Gastrocnemius medialis (tissue), 4 donors: ENCODE data around the gene MTAP. TPM values are rescaled to one million over a fixed set of nuclear protein-coding genes. Genes with fewer than 3 reads are reported as not detected.

Experiments used
- ATAC-seq, 2 donors: fragments of 150-250 bp; one replicate each; pipeline ENCODE4 v1.9.1; 2016
- DNase-seq, 2 donors: peaks; one replicate each; pipeline ENCODE4 v3.0.0-alpha.2; 2019
- H3K27ac ChIP-seq, 4 donors: fragments of 200-600 bp; sonication (generic); 1 replicate in 1 of 4; 2 replicates in 3 of 4; pipeline ENCODE4 v1.5.1; 2016 to 2018; ENCODE audit warnings: mild to moderate bottlenecking in 2 of 4, moderate library complexity in 1 of 4
- H3K27me3 ChIP-seq, 3 donors: fragments of 200-600 bp; sonication (generic) in 2 of 3; 1 replicate in 1 of 3; 2 replicates in 2 of 3; pipeline versions ENCODE4 v1.5.1 to v1.6.0; 2016 to 2019; ENCODE audit warnings: mild to moderate bottlenecking in 1 of 3, moderate library complexity in 1 of 3
- H3K36me3 ChIP-seq, 2 donors: fragments of 200-600 bp; sonication (generic) in 1 of 2; one replicate each; pipeline ENCODE4 v1.5.1; 2017 to 2018
- H3K4me1 ChIP-seq, 2 donors: fragments of 200-600 bp; sonication (generic) in 1 of 2; one replicate each; pipeline ENCODE4 v1.5.1; 2016 to 2017; ENCODE audit warnings: mild to moderate bottlenecking in 2 of 2
- H3K4me3 ChIP-seq, 4 donors: fragments of 200-600 bp; sonication (generic) in 3 of 4; 1 replicate in 1 of 4; 2 replicates in 3 of 4; pipeline ENCODE4 v1.5.1; 2016 to 2019; ENCODE audit warnings: mild to moderate bottlenecking in 2 of 4
- H3K9me3 ChIP-seq, 3 donors: fragments of 200-600 bp; sonication (generic) in 2 of 3; 1 replicate in 1 of 3; 2 replicates in 2 of 3; pipeline ENCODE4 v1.5.1; 2016 to 2019
- CTCF ChIP-seq, 5 experiments: fragments of 450-650 bp in 3 of 5; fragments of 200-600 bp in 2 of 5; sonication (generic) in 2 of 5; IDR thresholded peaks in 4 of 5; conservative IDR thresholded peaks in 1 of 5; 1 replicate in 4 of 5; 2 replicates in 1 of 5; pipeline ENCODE4 v1.5.1; 2016 to 2019; ENCODE audit warnings: antibody characterized with exemption in 5 of 5, mild to moderate bottlenecking in 3 of 5, moderate library complexity in 3 of 5
- POLR2A ChIP-seq, 2 donors: fragments of 450-650 bp; IDR thresholded peaks; one replicate each; pipeline ENCODE4 v1.6.1; 2017; ENCODE audit warnings: antibody characterized with exemption in 2 of 2, mild to moderate bottlenecking in 2 of 2, moderate library complexity in 2 of 2
- in situ Hi-C, 4 donors: fragments of 200-750 bp; cut with MboI; loops; one replicate each; pipeline versions ENCODE4 v1.15.0 to v1.8.0; 2017; ENCODE audit warnings: low sequenced_read_pairs in 4 of 4
- intact Hi-C: fragments of 100-400 bp; cut with DNase I; formaldehyde crosslinking; loops from one replicate; pipeline ENCODE4 v1.15.1; 2023; ENCODE audit warnings: low total_unique reads
- total RNA-seq, 4 donors: library from RNA; depleted of rRNA; stranded (reverse); fragments of >200 nt; gene quantifications; one replicate each; pipeline versions ENCODE4 v1.1.0 to v1.2.3, GENCODE V29; 2016

Gene MTAP
- total RNA-seq, 4 donors from 2014 or later: 6.2 to 11.0 (median 9.4) TPM

- peak; percentile 25 to 64 for DNase-seq
- no peak overlapping the region for H3K4me3 ChIP-seq
- peaks cover 10 to 17% of the 10 kb centered on the region in 2 donors for H3K4me1 ChIP-seq
- intact Hi-C loops (loop anchor here (1.0 to 5.0 kb wide), 7 partner anchors 179 to 639 kb away; partner anchors contain the start of genes CDKN2A, CDKN2B and CDKN2B-AS1), in situ Hi-C loops (loop anchor here (5.0 to 25.0 kb wide), 8 partner anchors 192 to 642 kb away; partner anchors contain the start of genes CDKN2B (in 4 of the 4) and DMRTA1 (in 1 of the 4))
- no peaks in the 10 kb centered on the region for H3K27me3 ChIP-seq
- H3K9me3 ChIP-seq: no peaks in the 10 kb centered on the region
- H3K27ac ChIP-seq: peak overlapping the region in 1 of 4 donors; percentile 3
- peak; percentile 70 to 84 for ATAC-seq
- H3K36me3 ChIP-seq: peaks cover 0 to 13% of the 10 kb centered on the region in 2 donors
- TF ChIP-seq POLR2A (IDR thresholded peaks at IDR 0.05): no peak
- peak; percentile 71 to 89 (median 82) for TF ChIP-seq CTCF (IDR thresholded peaks at IDR 0.05 in 4 of 5, conservative IDR thresholded peaks at IDR 0.05 in 1 of 5)
These were observed 10.6 kb downstream of the MTAP start for GRCh38 chr9:21812946-21813568.

GRCh38 chr9:21813575-21814473, 11.4 kb downstream of the MTAP start:
- ATAC-seq: peak; percentile 78 to 85
- Histone ChIP-seq H3K4me3 (no peak overlapping the region), H3K4me1 (peaks cover 10 to 17% of the 10 kb centered on the region in 2 donors), H3K27ac (peak overlapping the region in 2 of 4 donors; percentile 3 to 38), H3K27me3 (no peaks in the 10 kb centered on the region), H3K9me3 (no peaks in the 10 kb centered on the region), H3K36me3 (peaks cover 0 to 21% of the 10 kb centered on the region in 2 donors)
- TF ChIP-seq POLR2A (IDR thresholded peaks at IDR 0.05) (no peak), CTCF (IDR thresholded peaks at IDR 0.05 in 4 of 5, conservative IDR thresholded peaks at IDR 0.05 in 1 of 5) (peak; percentile 75 to 89 (median 76))
- DNase-seq: peak; percentile 39 to 49
- intact Hi-C loops (loop anchor here (1.0 to 5.0 kb wide), 8 partner anchors 178 to 638 kb away; partner anchors contain the start of genes CDKN2A, CDKN2B and CDKN2B-AS1), in situ Hi-C loops (loop anchor here (5.0 to 25.0 kb wide), 8 partner anchors 191 to 641 kb away; partner anchors contain the start of genes CDKN2B (in 4 of the 4) and DMRTA1 (in 1 of the 4))

GRCh38 chr9:21815643-21816042, 13.2 kb downstream of the MTAP start:
- H3K4me1 ChIP-seq: peaks cover 10 to 17% of the 10 kb centered on the region in 2 donors
- intact Hi-C loops (loop anchor here (2.0 kb wide), 2 partner anchors 21 to 429 kb away; no protein-coding TSS in a partner anchor), in situ Hi-C loops (loop anchor here (5.0 to 25.0 kb wide), 8 partner anchors 189 to 639 kb away; partner anchors contain the start of genes CDKN2B (in 3 of the 4) and DMRTA1 (in 1 of the 4))
- TF ChIP-seq CTCF (IDR thresholded peaks at IDR 0.05 in 4 of 5, conservative IDR thresholded peaks at IDR 0.05 in 1 of 5) (no peak), POLR2A (IDR thresholded peaks at IDR 0.05) (no peak)
- no peak overlapping the region for H3K4me3 ChIP-seq
- H3K27ac ChIP-seq: no peak overlapping the region
- DNase-seq (no peak), ATAC-seq (no peak)
- no peaks in the 10 kb centered on the region for H3K9me3 ChIP-seq
- peaks cover 0 to 31% of the 10 kb centered on the region in 2 donors for H3K36me3 ChIP-seq
- no peaks in the 10 kb centered on the region for H3K27me3 ChIP-seq

GRCh38 chr9:21817176-21817575, 14.7 kb downstream of the MTAP start:
- Histone ChIP-seq H3K4me3 (no peak overlapping the region), H3K9me3 (no peaks in the 10 kb centered on the region), H3K36me3 (peaks cover 0 to 31% of the 10 kb centered on the region in 2 donors), H3K27me3 (no peaks in the 10 kb centered on the region), H3K27ac (no peak overlapping the region), H3K4me1 (peaks cover 10 to 17% of the 10 kb centered on the region in 2 donors)
- in situ Hi-C loops (loop anchor here (5.0 to 25.0 kb wide), 8 partner anchors 188 to 638 kb away; partner anchors contain the start of genes CDKN2B (in 3 of the 4) and DMRTA1 (in 1 of the 4)), intact Hi-C loops (loop anchor here (2.0 kb wide), 1 partner anchor 20 kb away; no protein-coding TSS in a partner anchor)
- TF ChIP-seq CTCF (IDR thresholded peaks at IDR 0.05 in 4 of 5, conservative IDR thresholded peaks at IDR 0.05 in 1 of 5) (no peak), POLR2A (IDR thresholded peaks at IDR 0.05) (no peak)
- ATAC-seq (peak; percentile 41 to 57), DNase-seq (peak in 1 of 2 donors; percentile 27)
